HG03432 (cell line): Measurements from ENCODE around the gene CNTNAP2.
"Not testable (repeated sequence)": the region's sequence is repeated elsewhere in the genome, so short reads cannot be mapped to it uniquely, and the experiment has no call there.

Experiments
- ATAC-seq: cut with Tn5 transposase; IDR thresholded peaks from one replicate; pipeline ENCODE4 v1.9.1; 2021; ENCODE audit warnings: mild to moderate bottlenecking, moderate library complexity; ENCODE audit not compliant: unreplicated experiment

The CNTNAP2 gene

DNA sequence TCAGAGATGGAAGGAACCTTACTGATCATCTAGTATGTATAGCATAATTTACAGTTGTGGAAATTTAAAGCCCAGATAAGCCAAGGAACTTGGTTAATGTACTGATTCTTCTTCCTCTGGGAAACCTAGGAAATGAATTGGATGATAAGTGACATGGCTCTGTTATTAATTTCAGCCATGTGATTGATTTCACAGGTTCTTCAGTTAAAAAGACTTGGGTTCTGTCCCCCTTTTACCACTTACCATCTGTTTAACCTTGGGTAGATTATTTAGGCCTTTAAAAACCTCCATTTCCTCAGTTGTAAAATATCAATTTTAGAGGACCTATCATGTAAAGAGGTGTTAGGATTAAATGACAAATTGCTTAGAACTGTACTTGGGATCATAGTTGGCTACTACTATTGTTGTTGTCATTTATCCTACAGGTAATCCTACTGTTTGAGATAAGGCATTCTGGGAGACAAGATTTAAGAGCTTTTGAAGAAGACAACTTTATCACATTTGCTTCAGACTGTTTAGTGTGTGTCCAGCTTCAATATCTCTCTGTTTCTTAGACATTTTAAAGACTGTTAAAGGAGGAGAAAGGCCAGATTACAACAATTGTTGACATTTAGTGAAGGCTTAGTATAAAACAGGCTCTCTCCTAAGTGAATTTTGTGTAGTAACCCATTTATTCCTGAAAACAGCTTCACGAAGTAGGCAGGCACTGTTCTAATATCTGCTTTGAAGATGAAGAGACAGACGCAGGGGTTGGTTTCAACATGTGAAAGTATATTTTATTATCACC is 1476.9 kb downstream of the CNTNAP2 start:
- no peak for ATAC-seq

DNA sequence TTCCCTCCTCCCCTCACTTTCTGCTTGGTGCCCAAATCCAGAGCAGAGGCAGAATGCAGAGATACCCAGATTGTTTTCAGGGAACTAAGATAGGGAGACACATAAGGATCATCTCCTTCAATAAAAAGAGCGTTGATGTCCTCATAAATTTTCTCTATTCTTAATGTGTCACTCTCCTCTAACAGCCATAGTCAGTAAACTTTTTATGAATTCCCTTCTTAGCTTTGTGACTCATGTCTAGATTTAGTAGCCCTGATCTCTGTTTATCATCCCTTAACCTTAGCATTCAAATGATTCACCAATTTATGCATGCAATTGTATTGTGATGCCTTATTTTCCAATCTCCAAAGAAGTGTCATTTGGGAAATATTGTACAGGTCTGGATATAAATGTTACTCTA is 1478.4 kb downstream of the CNTNAP2 start:
- ATAC-seq = no peak

DNA sequence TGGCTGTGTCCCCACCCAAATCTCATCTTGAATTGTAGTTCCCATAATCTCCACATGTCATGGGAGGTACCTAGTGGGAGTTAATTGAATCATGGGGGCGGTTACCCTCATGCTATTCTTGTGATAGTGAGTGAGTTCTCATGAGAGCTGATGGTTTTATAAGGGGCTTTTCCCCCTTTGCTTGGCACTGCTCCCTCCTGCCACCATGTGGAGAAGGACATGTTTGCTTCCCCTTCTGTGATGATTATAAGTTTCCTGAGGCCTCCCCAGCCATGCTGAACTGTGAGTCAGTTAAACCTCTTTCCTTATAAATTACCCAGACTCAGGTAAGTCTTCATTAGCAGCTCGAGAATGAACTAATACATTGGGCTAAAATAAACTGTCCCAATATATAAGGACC is 1482.1 kb downstream of the CNTNAP2 start:
- not testable (repeated sequence) for ATAC-seq

DNA sequence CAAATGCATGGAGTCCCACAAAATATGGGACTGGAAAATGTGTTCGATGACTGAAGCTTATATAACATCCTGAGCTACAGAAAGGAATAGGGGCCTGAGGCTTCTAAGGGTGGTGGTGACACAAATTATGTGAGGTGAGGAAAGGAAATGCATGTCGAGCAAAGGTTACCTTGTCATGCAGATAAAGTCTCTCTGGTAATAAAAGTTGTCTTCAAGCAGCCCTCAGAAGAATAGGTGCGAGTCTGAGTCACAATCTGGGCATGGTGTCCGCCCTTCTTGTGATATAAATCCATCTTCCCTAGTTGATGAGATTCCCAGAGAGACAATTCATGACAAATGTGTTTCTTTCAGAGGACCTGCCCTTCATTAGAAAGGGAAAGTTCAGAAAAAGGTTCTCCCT is 1488.7 kb downstream of the CNTNAP2 start:
- ATAC-seq = no peak

DNA sequence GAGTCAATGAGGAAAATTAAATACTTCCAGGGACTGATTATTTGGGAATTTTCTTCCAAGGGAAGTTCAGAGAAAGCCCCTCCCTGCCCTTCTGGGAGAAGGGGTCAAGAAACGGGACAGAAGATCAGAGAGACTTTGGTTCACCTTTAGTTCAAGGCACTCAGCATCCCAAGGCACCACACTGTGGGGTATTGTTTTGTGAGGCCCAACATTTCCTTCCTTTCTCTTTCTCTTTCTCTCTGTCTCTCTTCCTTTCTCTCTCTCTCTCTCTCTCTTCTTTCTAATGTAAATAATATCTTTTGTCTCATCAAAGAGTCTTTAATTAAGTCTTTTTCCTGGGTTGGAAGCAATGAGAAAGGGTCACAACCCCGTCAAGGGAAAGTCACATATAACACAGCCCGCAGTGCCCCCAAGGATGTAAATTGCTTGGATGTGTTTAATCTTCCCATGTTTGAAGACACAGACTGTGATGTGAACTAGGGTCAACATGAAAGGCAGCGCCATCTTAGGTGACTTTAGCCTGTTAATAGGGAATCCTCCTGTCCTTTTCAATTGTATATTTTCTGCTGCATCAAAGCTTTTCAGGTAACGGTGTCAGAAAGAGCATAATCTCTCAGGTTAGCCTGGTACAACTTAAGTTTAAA is 1490.7 kb downstream of the CNTNAP2 start:
- ATAC-seq = no peak

DNA sequence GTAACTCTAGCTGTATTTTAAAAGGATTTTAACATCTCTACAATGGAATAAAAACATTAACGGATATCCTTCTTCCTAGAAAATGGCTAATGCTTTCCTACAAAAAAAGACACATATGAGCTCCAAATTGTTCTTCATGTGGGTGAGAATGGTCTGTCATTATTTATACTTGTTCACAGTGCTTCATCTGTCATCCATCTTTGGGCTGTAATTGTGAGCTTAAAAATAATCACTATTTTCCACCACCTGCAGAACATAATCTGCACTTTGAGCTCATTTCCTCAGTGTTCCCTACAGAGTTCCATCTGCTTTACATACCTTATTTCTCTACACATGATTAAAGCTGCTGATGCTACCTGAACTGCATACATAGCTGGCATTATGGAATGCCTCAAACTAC is 1494.8 kb downstream of the CNTNAP2 start:
- ATAC-seq = no peak

DNA sequence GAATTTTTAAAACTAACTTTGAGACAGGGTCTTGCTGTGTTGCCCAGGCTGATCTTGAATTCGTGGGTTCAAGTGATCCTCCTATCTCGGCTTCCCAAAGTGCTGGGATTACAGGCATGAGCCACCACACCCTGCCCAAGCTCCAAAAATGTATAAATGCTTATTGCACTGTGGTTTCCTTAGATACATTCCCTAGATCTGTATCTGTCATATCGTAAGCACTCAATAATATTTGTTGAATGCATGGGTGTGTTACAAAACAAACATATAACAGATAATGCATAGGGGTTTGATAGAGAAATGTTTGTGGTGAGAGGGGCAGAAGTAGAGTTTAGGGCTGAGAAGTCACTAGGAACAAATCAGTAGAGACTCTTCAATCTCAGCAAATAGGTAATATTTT is 1518.7 kb downstream of the CNTNAP2 start:
- no peak for ATAC-seq

DNA sequence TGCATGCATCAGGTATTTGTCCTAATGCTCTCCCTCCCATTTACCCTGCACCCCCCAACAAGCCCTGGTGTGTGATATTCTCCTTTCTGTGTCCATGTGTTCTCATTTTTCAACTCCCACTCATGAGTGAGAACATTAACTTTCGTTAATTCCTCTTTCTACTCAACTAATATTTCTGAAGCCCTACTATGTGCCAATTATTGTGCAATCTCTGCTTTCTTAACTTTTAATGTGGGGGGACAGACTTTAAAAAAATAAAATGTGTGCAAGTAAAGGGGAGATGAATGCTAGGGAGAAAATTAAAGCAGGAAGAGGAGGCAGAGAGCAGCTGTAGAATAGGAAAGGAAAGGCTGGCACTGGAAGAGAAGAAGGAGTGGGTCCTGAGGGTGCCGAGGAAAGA is 1520.0 kb downstream of the CNTNAP2 start:
- no peak for ATAC-seq

DNA sequence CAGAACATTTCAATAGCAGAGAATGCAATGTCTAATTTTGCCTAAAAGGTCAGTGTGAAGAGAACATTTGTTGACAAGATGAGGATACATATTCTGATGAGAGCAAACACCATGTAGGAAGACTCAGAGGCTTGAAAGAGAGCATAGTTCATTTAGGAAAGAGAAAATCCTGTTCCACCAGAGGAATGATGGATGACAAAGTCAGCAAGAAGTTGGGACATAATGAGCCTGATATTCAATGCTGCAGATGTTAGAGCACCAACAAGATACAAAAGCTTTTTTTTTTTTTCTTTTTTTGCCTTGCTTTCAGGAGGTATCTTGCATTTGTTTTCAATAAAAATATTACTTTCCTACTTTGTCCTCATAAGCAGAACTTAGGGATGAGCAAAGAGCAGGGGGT is 1522.0 kb downstream of the CNTNAP2 start:
- ATAC-seq = no peak

DNA sequence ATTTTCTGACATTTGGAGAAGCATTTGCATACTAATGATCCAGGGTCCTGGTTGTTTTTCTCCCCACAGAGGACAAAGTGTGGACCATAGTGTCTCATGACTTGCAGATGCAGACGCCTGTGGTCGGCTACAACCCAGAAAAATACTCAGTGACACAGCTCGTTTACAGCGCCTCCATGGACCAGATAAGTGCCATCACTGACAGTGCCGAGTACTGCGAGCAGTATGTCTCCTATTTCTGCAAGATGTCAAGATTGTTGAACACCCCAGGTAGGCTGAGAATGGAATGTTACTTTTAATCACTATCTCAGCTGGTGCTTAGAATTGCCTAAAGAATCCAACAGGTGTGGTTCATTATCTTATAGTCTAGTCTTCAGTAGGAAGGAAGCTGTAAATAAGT is 1522.4 kb downstream of the CNTNAP2 start:
- no peak for ATAC-seq

DNA sequence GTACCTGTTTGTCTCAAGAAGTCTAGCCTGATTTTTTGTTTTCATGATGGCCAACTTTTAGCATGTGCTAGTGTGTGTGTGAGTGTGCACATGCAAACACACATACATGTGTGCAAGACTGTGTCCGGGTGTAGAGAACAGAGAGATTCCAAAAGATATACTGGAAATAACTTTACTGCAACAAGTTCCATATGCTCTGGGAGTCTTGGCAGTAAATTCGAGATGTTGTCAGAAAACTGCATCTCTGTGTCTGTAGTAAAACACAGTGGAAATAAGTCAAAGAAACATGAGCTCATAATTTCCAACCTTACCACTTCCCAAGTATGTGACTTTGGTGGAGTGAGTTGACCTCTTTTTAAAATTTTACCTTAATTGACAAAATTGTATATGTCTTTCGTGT is 1523.2 kb downstream of the CNTNAP2 start:
- no peak for ATAC-seq

DNA sequence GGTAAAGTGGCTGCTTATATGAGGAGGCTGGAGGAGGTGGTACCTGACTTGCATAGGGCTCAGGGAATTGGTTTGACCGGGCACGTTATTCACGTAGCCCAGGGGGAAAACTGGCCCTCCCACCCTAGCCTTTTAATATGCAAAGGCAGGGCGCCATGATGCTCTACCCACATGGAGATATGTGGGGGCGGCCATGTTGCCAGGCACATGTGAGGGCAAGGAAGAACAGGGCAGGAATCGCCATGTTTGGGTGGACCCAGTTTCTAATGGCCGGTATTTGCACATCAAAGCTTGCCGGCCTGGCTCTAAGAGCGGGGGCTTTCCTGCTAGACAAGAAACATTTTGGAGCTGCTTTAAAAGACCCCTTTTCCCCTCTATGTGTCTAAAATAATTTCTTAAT is 1524.2 kb downstream of the CNTNAP2 start:
- ATAC-seq = no peak

DNA sequence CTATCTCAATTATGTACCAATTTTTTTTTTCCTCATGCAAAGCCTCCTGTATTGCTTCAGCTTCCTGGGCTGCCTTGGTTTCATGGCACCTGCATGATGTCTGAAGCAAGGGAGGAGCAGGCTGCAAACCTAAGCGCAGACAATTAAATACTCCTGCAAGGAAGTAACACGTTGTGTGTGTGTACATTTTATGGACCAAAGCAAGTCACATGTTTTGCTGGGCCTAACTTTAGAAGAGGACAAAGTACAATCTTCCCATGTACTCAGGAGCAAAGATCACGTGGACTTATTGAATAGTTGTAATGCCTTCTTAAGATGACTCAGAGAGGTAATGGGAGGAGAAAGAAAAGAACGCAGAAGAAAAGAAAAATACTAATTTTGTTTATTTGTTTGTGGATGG is 1530.0 kb downstream of the CNTNAP2 start:
- no peak for ATAC-seq

DNA sequence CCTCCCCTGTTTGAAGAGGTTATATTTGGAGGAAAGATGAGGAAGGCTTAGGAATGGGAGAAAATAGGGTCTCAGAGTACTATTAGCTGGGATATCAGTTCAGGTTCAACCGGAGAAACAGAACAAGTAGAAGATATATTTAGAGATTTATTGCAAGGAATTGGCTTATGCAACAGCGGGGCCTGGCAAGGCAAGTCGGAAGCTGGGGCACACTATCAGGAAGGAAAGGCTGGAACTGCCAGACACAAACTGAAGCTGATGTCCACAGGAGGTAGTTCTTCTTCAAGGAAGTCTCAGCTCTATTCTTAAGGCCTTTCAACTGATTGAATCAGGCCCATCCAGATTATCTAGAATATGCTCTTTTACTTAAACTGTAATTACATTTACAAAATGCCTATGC is 1534.4 kb downstream of the CNTNAP2 start:
- ATAC-seq = no peak

DNA sequence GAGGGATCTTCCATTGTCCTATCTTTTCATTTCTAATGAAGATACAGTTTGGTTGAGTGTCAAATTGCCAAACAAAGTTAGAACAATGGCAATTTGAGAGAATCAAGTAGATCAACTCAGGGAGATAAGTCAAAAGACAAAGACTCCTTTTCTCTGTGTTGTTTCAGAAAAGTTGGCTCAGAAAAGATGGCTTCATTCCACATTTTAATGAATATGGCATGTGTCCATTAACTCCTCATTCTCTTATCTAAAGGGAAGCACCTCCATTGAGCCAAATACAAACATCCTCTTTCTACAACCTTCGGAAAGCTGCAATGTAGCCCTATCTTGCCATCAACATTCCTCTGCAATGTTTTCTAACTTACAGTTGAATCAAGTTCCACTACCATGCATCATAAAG is 1535.0 kb downstream of the CNTNAP2 start:
- no peak for ATAC-seq

DNA sequence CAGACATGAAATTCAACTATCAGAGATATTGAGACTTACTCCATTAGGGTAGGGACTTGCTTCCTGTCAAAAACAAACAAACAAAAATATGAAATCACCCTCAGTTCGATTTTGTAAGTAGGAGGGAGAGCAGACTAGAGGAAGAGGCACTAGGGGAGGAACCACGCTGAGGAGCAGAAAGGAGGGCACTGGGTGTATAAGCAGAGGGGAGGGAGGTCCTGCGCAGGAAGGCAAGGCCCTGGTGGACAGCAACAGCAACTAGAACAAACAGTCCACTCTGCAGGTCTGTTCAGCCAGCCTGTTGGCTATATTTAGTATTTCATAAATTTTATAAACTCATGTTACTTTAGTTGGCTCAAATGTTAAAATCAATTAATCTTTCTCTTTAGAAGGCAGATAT is 1536.9 kb downstream of the CNTNAP2 start:
- no peak for ATAC-seq

DNA sequence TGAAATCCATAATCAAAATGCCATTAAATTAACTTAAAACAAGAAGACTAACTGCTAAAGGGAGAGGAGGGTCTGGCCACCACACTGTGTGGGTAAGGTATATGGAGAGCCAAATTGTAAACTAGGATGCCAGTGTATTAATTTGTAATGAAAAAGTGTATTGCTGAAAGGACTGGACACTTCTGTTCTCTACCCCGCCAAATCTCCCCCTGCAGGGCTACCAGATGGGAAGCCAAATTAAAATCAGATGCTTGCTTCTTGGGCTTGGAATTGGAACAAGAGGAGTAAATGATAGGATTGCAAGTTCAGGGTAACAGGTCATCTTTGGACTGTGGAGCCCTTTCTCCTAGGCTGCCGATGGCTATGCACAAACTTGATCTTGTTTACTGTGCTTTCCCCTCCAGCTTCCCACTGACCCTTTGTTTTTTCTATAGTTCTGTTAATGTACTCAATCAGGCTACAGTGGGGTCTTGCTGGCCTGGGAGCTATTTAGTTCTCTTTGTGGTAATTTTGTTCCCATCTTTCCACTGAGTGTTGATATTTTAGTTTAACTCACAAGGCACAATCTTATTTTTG is 1541.9 kb downstream of the CNTNAP2 start:
- ATAC-seq = no peak

DNA sequence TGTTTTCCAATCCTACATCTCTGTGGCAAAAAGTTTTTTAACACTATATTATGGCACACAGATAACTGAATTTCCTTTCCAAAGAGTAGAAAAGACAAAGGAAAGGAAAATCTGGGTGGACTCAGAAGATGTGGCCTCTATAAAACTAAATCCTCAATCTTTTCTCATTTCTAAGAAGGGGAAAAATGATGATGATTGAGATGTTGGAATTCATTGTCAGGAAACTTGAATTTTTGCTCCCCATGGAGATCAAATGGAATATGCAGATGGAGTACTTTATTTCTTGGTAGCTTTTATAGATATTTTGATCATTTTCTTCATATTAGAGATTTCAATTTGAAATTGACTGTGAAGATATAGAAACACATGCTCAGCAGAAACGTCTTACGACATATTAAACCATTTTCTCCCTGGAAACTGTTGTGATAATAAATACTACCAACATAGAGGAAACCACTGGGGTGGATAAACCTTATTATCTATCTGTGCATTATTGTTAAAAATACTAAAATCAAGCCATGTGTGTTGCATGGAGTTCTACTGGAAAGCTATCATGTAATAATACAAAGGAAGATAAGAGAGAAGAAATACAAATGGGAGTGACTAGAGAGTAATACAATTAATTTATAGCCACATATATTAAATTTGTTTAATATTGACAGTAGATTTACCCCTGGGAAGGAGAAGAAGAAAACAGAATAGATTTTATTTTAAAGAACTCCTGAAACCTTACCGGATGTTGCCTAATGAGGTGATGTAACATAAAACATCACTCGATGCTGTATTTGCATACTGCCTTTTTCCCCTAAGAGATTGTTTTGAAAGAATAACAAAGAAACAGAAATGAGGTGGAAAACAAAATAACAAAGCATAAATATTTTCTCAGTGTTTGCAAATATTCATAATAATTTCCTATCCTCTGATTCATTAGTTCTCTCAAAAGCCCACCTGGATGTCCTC is 1542.7 kb downstream of the CNTNAP2 start:
- ATAC-seq = no peak

DNA sequence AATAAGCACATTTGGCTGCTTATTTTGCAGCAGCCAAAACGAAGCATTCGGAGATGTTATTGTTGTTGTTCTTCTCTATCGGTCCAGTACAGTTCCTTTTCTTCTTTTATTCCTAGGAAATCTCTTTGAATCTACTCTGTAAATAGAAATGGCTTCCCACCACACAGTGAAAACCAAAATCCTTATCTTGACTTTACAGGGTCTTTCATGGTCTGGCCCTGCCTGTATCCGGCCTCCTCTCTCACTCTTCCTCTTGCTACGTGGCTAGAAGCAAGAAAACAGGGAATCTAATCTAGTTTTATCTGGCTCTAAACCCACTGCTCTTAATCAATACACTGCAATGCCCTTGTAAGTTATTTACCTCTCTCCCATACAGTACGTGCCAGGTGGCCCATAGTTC is 1547.9 kb downstream of the CNTNAP2 start:
- no peak for ATAC-seq

DNA sequence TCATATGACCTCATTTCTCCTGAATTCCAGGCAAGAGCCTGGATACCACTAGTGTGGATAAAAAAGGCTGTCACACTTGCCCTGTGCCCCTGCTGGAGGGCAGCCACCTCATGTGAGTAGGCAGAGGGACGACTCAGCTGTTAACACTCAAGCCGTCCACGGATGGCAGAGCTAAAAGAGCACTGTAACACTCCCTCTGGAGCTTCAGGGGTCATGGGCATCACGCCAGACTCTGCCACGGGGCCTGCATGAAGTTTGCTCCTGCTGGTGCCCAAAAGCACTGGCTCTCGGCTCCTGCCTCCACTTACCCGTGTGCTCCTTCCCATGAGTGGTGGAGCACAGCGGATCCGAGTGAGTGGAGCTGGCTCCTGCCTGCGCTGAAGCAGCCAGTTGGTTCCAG is 1554.2 kb downstream of the CNTNAP2 start:
- no peak for ATAC-seq

DNA sequence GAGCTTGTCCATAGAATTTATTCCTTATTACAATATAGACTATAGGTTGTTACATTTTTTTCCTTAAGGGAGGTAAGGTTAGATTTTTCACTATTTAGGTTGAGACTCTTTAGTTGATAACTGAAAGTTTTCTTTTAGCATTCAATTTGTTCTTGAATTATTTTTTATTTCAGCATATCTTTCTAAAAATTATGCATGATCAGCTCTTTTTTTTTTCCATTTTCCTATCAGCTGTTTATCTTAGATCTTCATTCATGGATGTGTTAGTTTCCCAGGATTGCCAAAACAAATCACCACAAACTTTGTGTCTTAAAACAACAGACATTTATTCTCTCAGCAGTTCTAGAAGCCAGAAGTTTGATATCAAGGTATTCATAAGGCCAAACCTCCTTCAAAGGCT is 1558.1 kb downstream of the CNTNAP2 start:
- ATAC-seq = no peak
